ENCODE data around the gene FGF12.

Gene FGF12

GRCh38 chr3:192409838-192410683 lies 317.3 kb downstream of the FGF12 start:
- no peak overlapping the region for H3K4me3 Mint-ChIP-seq
- no peaks in the 10 kb centered on the region for H3K4me1 Mint-ChIP-seq (ENCODE audit: low read depth)
- H3K27me3 Mint-ChIP-seq, result peaks cover 52% of the 10 kb centered on the region
- no peaks in the 10 kb centered on the region for H3K36me3 Mint-ChIP-seq (ENCODE audit: low read depth)
- no peak overlapping the region for H3K27ac Mint-ChIP-seq
- H3K9me3 Mint-ChIP-seq, result no peaks in the 10 kb centered on the region

GRCh38 chr3:192409201-192409837 lies 318.0 kb downstream of the FGF12 start:
- H3K27me3 Mint-ChIP-seq, result peaks cover 53% of the 10 kb centered on the region

DNA sequence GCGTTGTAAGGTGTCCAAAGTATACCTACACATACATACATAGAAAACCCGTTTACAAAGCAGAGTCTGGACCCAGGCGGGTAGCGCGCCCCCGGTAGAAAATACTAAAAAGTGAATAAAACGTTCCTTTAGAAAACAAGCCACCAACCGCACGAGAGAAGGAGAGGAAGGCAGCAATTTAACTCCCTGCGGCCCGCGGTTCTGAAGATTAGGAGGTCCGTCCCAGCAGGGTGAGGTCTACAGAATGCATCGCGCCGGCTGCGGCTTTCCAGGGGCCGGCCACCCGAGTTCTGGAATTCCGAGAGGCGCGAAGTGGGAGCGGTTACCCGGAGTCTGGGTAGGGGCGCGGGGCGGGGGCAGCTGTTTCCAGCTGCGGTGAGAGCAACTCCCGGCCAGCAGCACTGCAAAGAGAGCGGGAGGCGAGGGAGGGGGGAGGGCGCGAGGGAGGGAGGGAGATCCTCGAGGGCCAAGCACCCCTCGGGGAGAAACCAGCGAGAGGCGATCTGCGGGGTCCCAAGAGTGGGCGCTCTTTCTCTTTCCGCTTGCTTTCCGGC lies 318.6 kb downstream of the FGF12 start:
- no peak overlapping the region for H3K4me3 Mint-ChIP-seq
- H3K4me1 Mint-ChIP-seq (ENCODE audit: low read depth), result no peaks in the 10 kb centered on the region
- no peak overlapping the region for H3K27ac Mint-ChIP-seq
- H3K9me3 Mint-ChIP-seq, result no peaks in the 10 kb centered on the region
- no peaks in the 10 kb centered on the region for H3K36me3 Mint-ChIP-seq (ENCODE audit: low read depth)
- peaks cover 53% of the 10 kb centered on the region for H3K27me3 Mint-ChIP-seq

More at GRCh38 chr3:192409201-192409837, 318.0 kb downstream of the FGF12 start:
- H3K4me1 Mint-ChIP-seq (ENCODE audit: low read depth), result no peaks in the 10 kb centered on the region
- H3K27ac Mint-ChIP-seq, result no peak overlapping the region
- no peaks in the 10 kb centered on the region for H3K9me3 Mint-ChIP-seq
- no peaks in the 10 kb centered on the region for H3K36me3 Mint-ChIP-seq (ENCODE audit: low read depth)
- no peak overlapping the region for H3K4me3 Mint-ChIP-seq

GRCh38 chr3:192408007-192408646 lies 319.2 kb downstream of the FGF12 start:
- H3K4me3 Mint-ChIP-seq, result no peak overlapping the region
- H3K27ac Mint-ChIP-seq, result no peak overlapping the region
- no peaks in the 10 kb centered on the region for H3K4me1 Mint-ChIP-seq (ENCODE audit: low read depth)
- no peaks in the 10 kb centered on the region for H3K9me3 Mint-ChIP-seq
- peaks cover 49% of the 10 kb centered on the region for H3K27me3 Mint-ChIP-seq
- H3K36me3 Mint-ChIP-seq (ENCODE audit: low read depth), result no peaks in the 10 kb centered on the region

DNA sequence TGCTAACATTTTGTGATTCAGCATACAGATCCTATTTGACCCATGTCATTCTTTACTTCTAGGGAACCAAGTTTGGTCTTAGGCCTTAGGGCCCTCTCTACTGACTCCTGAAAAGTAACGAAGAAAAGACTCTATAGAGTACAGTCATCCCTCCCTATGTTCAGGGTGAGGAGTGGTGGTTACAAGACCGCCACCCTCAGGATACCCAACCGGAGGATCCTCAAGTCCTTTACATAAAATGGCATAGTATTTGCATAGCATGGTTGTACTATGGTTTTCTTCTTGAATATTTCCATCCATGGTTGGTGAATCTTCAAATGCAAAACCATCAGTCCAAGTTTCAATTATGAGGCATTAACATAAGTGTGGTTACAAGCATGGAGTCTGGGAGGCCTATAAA lies 327.6 kb downstream of the FGF12 start:
- H3K36me3 Mint-ChIP-seq (ENCODE audit: low read depth), result no peaks in the 10 kb centered on the region
- H3K9me3 Mint-ChIP-seq, result no peaks in the 10 kb centered on the region
- H3K4me3 Mint-ChIP-seq, result no peak overlapping the region
- H3K4me1 Mint-ChIP-seq (ENCODE audit: low read depth), result no peaks in the 10 kb centered on the region
- H3K27me3 Mint-ChIP-seq, result peaks cover 3% of the 10 kb centered on the region
- no peak overlapping the region for H3K27ac Mint-ChIP-seq

- peaks cover 3% of the 10 kb centered on the region for H3K27me3 Mint-ChIP-seq
- H3K4me1 Mint-ChIP-seq (ENCODE audit: low read depth), result no peaks in the 10 kb centered on the region
- H3K9me3 Mint-ChIP-seq, result no peaks in the 10 kb centered on the region
- no peaks in the 10 kb centered on the region for H3K36me3 Mint-ChIP-seq (ENCODE audit: low read depth)
- no peak overlapping the region for H3K27ac Mint-ChIP-seq
- H3K4me3 Mint-ChIP-seq, result no peak overlapping the region
Measured at GRCh38 chr3:192397012-192397411, 330.3 kb downstream of the FGF12 start.

DNA sequence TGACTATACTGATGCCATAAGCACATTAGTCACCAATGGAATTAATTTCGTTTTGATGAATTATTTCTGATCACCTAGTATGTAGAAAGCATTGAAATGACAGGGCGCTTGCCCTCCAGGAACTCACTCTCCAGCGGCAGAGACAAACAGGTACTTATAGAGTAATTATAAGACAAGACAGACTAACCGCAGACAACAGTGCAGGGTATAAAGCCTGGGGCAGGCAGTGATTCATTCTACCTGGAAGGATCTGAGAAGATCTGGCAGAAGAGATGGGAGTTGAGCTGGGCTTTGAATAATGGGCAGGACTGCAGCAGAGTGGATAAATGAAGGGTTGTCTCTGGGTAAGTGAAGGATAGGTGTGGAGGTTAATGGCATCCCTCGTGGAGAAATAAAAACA lies 331.8 kb downstream of the FGF12 start:
- no peak overlapping the region for H3K27ac Mint-ChIP-seq
- H3K27me3 Mint-ChIP-seq, result peaks cover under 1% of the 10 kb centered on the region
- no peaks in the 10 kb centered on the region for H3K9me3 Mint-ChIP-seq
- H3K4me3 Mint-ChIP-seq, result no peak overlapping the region
- no peaks in the 10 kb centered on the region for H3K4me1 Mint-ChIP-seq (ENCODE audit: low read depth)
- H3K36me3 Mint-ChIP-seq (ENCODE audit: low read depth), result no peaks in the 10 kb centered on the region

GRCh38 chr3:192392986-192393385 lies 334.4 kb downstream of the FGF12 start:
- no peaks in the 10 kb centered on the region for H3K27me3 Mint-ChIP-seq
- H3K9me3 Mint-ChIP-seq, result peaks cover 3% of the 10 kb centered on the region
- H3K27ac Mint-ChIP-seq, result no peak overlapping the region
- H3K36me3 Mint-ChIP-seq (ENCODE audit: low read depth), result no peaks in the 10 kb centered on the region
- H3K4me3 Mint-ChIP-seq, result no peak overlapping the region
- H3K4me1 Mint-ChIP-seq (ENCODE audit: low read depth), result no peaks in the 10 kb centered on the region

DNA sequence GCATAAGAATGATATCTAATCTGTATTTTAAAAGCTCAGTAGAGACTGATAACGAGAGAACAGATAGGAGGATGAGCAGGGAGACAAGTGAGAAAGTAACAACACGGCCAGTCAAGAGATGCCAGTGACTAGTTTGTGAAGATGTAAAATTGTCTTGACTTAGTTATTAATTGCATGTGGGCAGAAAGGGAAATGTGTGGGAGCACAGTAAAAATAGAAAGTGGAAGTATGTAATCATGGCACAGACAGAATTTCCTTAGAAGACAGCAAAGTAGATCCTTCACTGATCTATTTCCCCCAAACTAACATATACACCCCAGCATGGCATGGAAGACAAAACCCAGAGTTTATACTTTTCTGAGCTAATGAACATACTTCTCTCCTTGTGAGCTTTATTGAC lies 344.5 kb downstream of the FGF12 start:
- Mint-ChIP-seq H3K4me1 (ENCODE audit: low read depth) (no peaks in the 10 kb centered on the region), H3K9me3 (peaks cover 8% of the 10 kb centered on the region), H3K27me3 (peaks cover 5% of the 10 kb centered on the region), H3K4me3 (no peak overlapping the region), H3K27ac (no peak overlapping the region), H3K36me3 (ENCODE audit: low read depth) (no peaks in the 10 kb centered on the region)

GRCh38 chr3:192373586-192373985 lies 353.8 kb downstream of the FGF12 start:
- H3K4me1 Mint-ChIP-seq (ENCODE audit: low read depth), result no peaks in the 10 kb centered on the region
- H3K4me3 Mint-ChIP-seq, result no peak overlapping the region
- no peaks in the 10 kb centered on the region for H3K36me3 Mint-ChIP-seq (ENCODE audit: low read depth)
- no peaks in the 10 kb centered on the region for H3K27me3 Mint-ChIP-seq
- no peak overlapping the region for H3K27ac Mint-ChIP-seq
- H3K9me3 Mint-ChIP-seq, result peaks cover 3% of the 10 kb centered on the region

- Mint-ChIP-seq H3K4me1 (ENCODE audit: low read depth) (no peaks in the 10 kb centered on the region), H3K9me3 (peaks cover 2% of the 10 kb centered on the region), H3K27me3 (no peaks in the 10 kb centered on the region), H3K4me3 (no peak overlapping the region), H3K27ac (no peak overlapping the region), H3K36me3 (ENCODE audit: low read depth) (no peaks in the 10 kb centered on the region)
Measured at GRCh38 chr3:192373032-192373431, 354.3 kb downstream of the FGF12 start.

GRCh38 chr3:192372616-192373015 lies 354.7 kb downstream of the FGF12 start:
- H3K9me3 Mint-ChIP-seq, result no peaks in the 10 kb centered on the region
- H3K36me3 Mint-ChIP-seq (ENCODE audit: low read depth), result no peaks in the 10 kb centered on the region
- H3K27ac Mint-ChIP-seq, result no peak overlapping the region
- no peak overlapping the region for H3K4me3 Mint-ChIP-seq
- H3K27me3 Mint-ChIP-seq, result no peaks in the 10 kb centered on the region
- no peaks in the 10 kb centered on the region for H3K4me1 Mint-ChIP-seq (ENCODE audit: low read depth)

- Mint-ChIP-seq H3K4me3 (no peak overlapping the region), H3K27me3 (no peaks in the 10 kb centered on the region), H3K4me1 (ENCODE audit: low read depth) (no peaks in the 10 kb centered on the region), H3K27ac (no peak overlapping the region), H3K9me3 (no peaks in the 10 kb centered on the region), H3K36me3 (ENCODE audit: low read depth) (no peaks in the 10 kb centered on the region)
Measured at GRCh38 chr3:192371870-192372400, 355.4 kb downstream of the FGF12 start.

DNA sequence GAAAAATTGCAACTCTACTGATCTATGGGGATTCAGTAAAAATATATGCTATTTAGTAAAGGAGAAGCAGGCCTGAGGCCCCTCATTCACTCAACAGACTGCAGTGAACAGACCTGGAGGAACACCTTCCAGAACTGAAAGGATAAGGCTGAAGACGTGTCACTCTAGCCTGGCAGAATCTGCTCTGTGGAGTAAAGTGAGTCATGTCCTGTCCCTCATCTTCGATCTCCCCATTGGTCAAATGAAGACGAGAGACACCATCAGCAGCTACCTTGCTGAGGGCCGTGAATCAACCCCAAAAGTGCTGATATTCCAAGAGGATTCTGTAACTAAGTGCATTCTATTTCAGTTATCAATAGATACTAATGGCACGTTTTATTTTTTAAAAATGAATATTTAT lies 359.7 kb downstream of the FGF12 start:
- Mint-ChIP-seq H3K4me3 (no peak overlapping the region), H3K27me3 (no peaks in the 10 kb centered on the region), H3K36me3 (ENCODE audit: low read depth) (no peaks in the 10 kb centered on the region), H3K9me3 (no peaks in the 10 kb centered on the region), H3K4me1 (ENCODE audit: low read depth) (no peaks in the 10 kb centered on the region), H3K27ac (no peak overlapping the region)

GRCh38 chr3:192366916-192367315 lies 360.4 kb downstream of the FGF12 start:
- H3K4me1 Mint-ChIP-seq (ENCODE audit: low read depth), result no peaks in the 10 kb centered on the region
- no peak overlapping the region for H3K27ac Mint-ChIP-seq
- H3K4me3 Mint-ChIP-seq, result no peak overlapping the region
- no peaks in the 10 kb centered on the region for H3K9me3 Mint-ChIP-seq
- H3K27me3 Mint-ChIP-seq, result no peaks in the 10 kb centered on the region
- H3K36me3 Mint-ChIP-seq (ENCODE audit: low read depth), result no peaks in the 10 kb centered on the region

Data from stimulated activated naive CD8-positive, alpha-beta T cell treated with anti-CD3 and anti-CD28 coated beads, Interleukin-15, Interleukin-2, amounts not matched to agents 100 ng/mL and 50 ng/mL, for 24 hours (primary cell).